ENCODE data around the gene MARCHF5. TPM values are rescaled to one million over a fixed set of nuclear protein-coding genes. Genes with fewer than 3 reads are reported as not detected.

MARCHF5 gene, protein sequence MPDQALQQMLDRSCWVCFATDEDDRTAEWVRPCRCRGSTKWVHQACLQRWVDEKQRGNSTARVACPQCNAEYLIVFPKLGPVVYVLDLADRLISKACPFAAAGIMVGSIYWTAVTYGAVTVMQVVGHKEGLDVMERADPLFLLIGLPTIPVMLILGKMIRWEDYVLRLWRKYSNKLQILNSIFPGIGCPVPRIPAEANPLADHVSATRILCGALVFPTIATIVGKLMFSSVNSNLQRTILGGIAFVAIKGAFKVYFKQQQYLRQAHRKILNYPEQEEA
- 9.6 and 14.2 TPM in 2 replicates for total RNA-seq

DNA sequence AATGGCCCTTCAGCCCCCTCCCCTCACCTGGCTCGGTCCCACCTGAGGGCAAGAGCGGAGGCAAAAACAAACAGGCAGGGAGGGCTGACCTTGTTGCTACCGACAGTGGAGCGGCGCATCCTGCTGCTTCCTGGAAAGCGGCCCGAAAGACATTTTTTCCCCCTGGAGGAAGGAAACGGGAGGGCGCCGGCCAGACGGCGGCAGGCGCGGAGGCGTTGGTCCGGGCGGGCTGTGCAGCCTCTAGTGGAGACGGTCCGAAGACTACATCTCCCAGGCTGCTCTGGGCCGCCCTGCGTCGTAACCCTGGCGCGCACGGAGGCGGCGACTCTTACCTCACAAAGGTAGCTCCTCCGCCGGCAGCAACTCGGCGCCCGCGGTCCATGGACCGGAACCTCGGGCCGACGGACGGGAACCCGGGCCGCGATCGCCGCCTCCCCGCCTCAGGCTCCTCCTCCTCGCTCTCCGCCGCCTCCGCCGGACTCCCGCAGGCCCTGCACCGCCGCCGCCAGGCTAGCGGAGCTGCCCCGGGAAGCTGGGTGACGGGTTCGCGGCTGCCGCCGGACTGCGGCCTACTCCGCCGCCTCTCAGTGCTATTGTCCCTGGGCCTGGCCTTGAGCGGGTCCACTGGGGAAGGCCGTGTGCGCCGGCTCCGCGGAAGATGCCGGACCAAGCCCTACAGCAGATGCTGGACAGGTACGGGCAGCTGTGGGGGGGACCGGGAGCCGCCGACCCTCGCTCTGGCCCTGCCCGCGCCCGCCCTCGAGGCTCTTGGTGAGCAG lies at the start of gene MARCHF5, which contains the start of gene CPEB3:
MARCHF5 (plus strand) TSS at position 331 of the 779 bp plus-strand sequence; CDS start at position 659, 328 bp downstream.
CPEB3 (minus strand) TSS at position 242 of the 779 bp plus-strand sequence. CDS start 50,728 bp downstream, outside the sequence.

Other genes with a start within 250 kb of the MARCHF5 start
- 0.79 and 1.2 TPM in 2 replicates for gene CPEB3, start 89 bp upstream of the MARCHF5 start, total RNA-seq